Adrenal gland (tissue), 12 donors: ENCODE measurements around the gene VIPR1. TPM values are rescaled to one million over a fixed set of nuclear protein-coding genes. Genes with fewer than 3 reads are reported as not detected.
"Not testable (repeated sequence)": the region's sequence is repeated elsewhere in the genome, so short reads cannot be mapped to it uniquely, and the experiment has no call there.

ENCODE experiments used
- DNase-seq, 7 donors: peaks; one replicate each; pipeline ENCODE4 v3.0.0-alpha.2; 2019 to 2020
- H3K27ac ChIP-seq, 5 donors: fragments of 200-600 bp; sonication (generic) in 4 of 5; 1 replicate in 3 of 5; 2 replicates in 2 of 5; pipeline versions ENCODE4 v1.5.1 to v1.8.0; 2016 to 2020; ENCODE audit warnings: mild to moderate bottlenecking in 1 of 5
- H3K27me3 ChIP-seq: fragments of 200-600 bp; 2 replicates; pipeline ENCODE4 v1.8.0; 2021
- H3K36me3 ChIP-seq, 2 donors: fragments of 200-600 bp; replicated peaks in 1 of 2; 1 replicate in 1 of 2; 2 replicates in 1 of 2; pipeline versions ENCODE4 v1.5.1 to v1.8.0; 2018 to 2022
- H3K4me1 ChIP-seq, 2 donors: fragments of 200-600 bp; replicated peaks in 1 of 2; 1 replicate in 1 of 2; 2 replicates in 1 of 2; pipeline versions ENCODE4 v1.5.1 to v1.8.0; 2018 to 2021
- H3K4me3 ChIP-seq, 4 donors: fragments of 200-600 bp; sonication (generic) in 3 of 4; one replicate each; pipeline ENCODE4 v1.5.1; 2016 to 2018
- H3K9me3 ChIP-seq, 3 donors: fragments of 200-600 bp; sonication (generic) in 1 of 3; replicated peaks in 1 of 3; 1 replicate in 2 of 3; 2 replicates in 1 of 3; pipeline versions ENCODE4 v1.5.1 to v1.8.0; 2016 to 2021
- CTCF ChIP-seq, 6 experiments: fragments of 450-650 bp in 4 of 6; fragments of 200-600 bp in 2 of 6; sonication (generic) in 1 of 6; IDR thresholded peaks; 1 replicate in 5 of 6; 2 replicates in 1 of 6; pipeline versions ENCODE4 v1.5.1 to v1.8.0; 2016 to 2021; ENCODE audit warnings: antibody characterized with exemption in 6 of 6, mild to moderate bottlenecking in 2 of 6, moderate library complexity in 1 of 6
- POLR2A ChIP-seq, 2 donors: fragments of 450-650 bp; IDR thresholded peaks; one replicate each; pipeline ENCODE4 v1.6.1; 2017; ENCODE audit warnings: antibody characterized with exemption in 2 of 2, mild to moderate bottlenecking in 2 of 2, moderate library complexity in 1 of 2
- WGBS, 4 donors: extraction: QIAGEN DNeasy Blood & Tissue Kit in 2 of 4; methylation state at CpG; one replicate each; pipeline versions ENCODE4 v1.1.5 to v1.1.7; 2013 to 2017; 5-methylcytosine and 5-hydroxymethylcytosine counted together
- intact Hi-C, 2 donors: fragments of 100-400 bp; cut with DNase I; formaldehyde crosslinking; loops; one replicate each; pipeline versions ENCODE4 v1.14.1 to v1.15.0; 2022 to 2023
- polyA plus RNA-seq, 3 donors: library from polyadenylated mRNA; stranded (reverse); fragments of 200-250 nt in 2 of 3; fragments of 350-450 nt in 1 of 3; fragmentation: Illumina TruSeq in 1 of 3; extraction: RNeasy Lipid Tissue Mini Kit (QIAGEN cat#74804) in 1 of 3; gene quantifications; one replicate each; pipeline ENCODE4 v1.2.3, GENCODE V29; 2013 to 2014
- total RNA-seq, 9 donors: library from RNA; depleted of rRNA in 4 of 9; stranded (reverse); fragments of >200 nt in 4 of 9; fragments of 120-200 nt in 1 of 9; fragmentation: NEBNext Ultra II Directional in 1 of 9; extraction: Animal tissue kit (Norgen Biotek cat#: 25700) in 1 of 9; gene quantifications; one replicate each; pipeline versions ENCODE4 v1.1.0 to v1.2.4, GENCODE V29; 2013 to 2023
- donor health status: healthy with polysubstance abuse.
- donor health status: Bipolar disorder and iron deficiency.
- donor health status: DM: yes; HTN: yes; CAD: no.
- donor health status: DM: no; HTN: no; CAD: no.
- donor health status: DM: no; HTN: no; CAD: no.
- donor health status: DM: yes; HTN: yes; CAD: no.

Gene VIPR1
- total and polyA plus RNA-seq, 12 donors: 0.55 to 24.4 (median 3.5) TPM

- intact Hi-C loops: no loop called here
- no peaks in the 10 kb centered on the region for H3K27me3 ChIP-seq
- no peak overlapping the region for H3K27ac ChIP-seq
- H3K4me1 ChIP-seq: no peaks in the 10 kb centered on the region
- no peak for DNase-seq
- TF ChIP-seq CTCF (IDR thresholded peaks at IDR 0.05) (no peak), POLR2A (IDR thresholded peaks at IDR 0.05) (no peak)
- H3K4me3 ChIP-seq: no peak overlapping the region
- peaks cover 0 to 78% of the 10 kb centered on the region in 2 donors for H3K36me3 ChIP-seq
- 70 to 81% (median 76%) methylated on average over 3 of the region's 3 CpGs for WGBS, 4 donors
- H3K9me3 ChIP-seq: no peaks in the 10 kb centered on the region
Measured at GRCh38 chr3:42556089-42556632, 53.7 kb downstream of the VIPR1 start.

GRCh38 chr3:42556817-42557216 is 54.4 kb downstream of the VIPR1 start:
- DNase-seq, H3K27ac ChIP-seq, H3K4me1 ChIP-seq, H3K9me3 ChIP-seq, H3K27me3 ChIP-seq, H3K4me3 ChIP-seq, intact Hi-C loops: not testable (repeated sequence)
- 96 to 98% (median 97%) methylated on average over 6 of the region's 6 CpGs for WGBS, 4 donors
- H3K36me3 ChIP-seq: peaks cover 0 to 83% of the 10 kb centered on the region in 2 donors

- DNase-seq: no peak
- H3K36me3 ChIP-seq: peaks cover 0 to 88% of the 10 kb centered on the region in 2 donors
- intact Hi-C loops: no loop called here
- H3K4me3 ChIP-seq: no peak overlapping the region
- H3K27me3 ChIP-seq: no peaks in the 10 kb centered on the region
- no peaks in the 10 kb centered on the region for H3K9me3 ChIP-seq
- TF ChIP-seq CTCF (IDR thresholded peaks at IDR 0.05): no peak
- TF ChIP-seq POLR2A (IDR thresholded peaks at IDR 0.05): no peak
- H3K4me1 ChIP-seq: no peaks in the 10 kb centered on the region
- H3K27ac ChIP-seq: no peak overlapping the region
Measured at GRCh38 chr3:42557854-42558253, 55.4 kb downstream of the VIPR1 start.

GRCh38 chr3:42562047-42562907 is 59.8 kb downstream of the VIPR1 start:
- Histone ChIP-seq H3K27me3 (no peaks in the 10 kb centered on the region), H3K4me3 (no peak overlapping the region), H3K9me3 (no peaks in the 10 kb centered on the region), H3K27ac (no peak overlapping the region), H3K36me3 (peaks cover 0 to 78% of the 10 kb centered on the region in 2 donors), H3K4me1 (no peaks in the 10 kb centered on the region)
- DNase-seq: no peak
- TF ChIP-seq POLR2A (IDR thresholded peaks at IDR 0.05) (no peak), CTCF (IDR thresholded peaks at IDR 0.05) (no peak)
- intact Hi-C loops: no loop called here
- 49 to 78% (median 59%) methylated on average over 3 of the region's 3 CpGs for WGBS, 4 donors
